Umbilical cord (tissue), 2 donors: Measurements from ENCODE around the gene ZFP91. TPM values are rescaled to one million over a fixed set of nuclear protein-coding genes. Genes with fewer than 3 reads are reported as not detected.
A peak's percentile ranks its signal among the peaks of the same experiment; 100 is the strongest.

Experiments used
- DNase-seq: peaks from one replicate; pipeline ENCODE4 v3.0.0-alpha.2; 2015; ENCODE audit warnings: low spot score
- total RNA-seq: library from RNA; depleted of rRNA; stranded (reverse); fragments of >200 nt; gene quantifications from one replicate; pipeline ENCODE4 v1.2.3, GENCODE V29; 2014; ENCODE audit warnings: low replicate concordance; ENCODE audit not compliant: insufficient read depth

The ZFP91 gene
- total RNA-seq, 1 donor from 2014 or later = 36.8 TPM

DNA sequence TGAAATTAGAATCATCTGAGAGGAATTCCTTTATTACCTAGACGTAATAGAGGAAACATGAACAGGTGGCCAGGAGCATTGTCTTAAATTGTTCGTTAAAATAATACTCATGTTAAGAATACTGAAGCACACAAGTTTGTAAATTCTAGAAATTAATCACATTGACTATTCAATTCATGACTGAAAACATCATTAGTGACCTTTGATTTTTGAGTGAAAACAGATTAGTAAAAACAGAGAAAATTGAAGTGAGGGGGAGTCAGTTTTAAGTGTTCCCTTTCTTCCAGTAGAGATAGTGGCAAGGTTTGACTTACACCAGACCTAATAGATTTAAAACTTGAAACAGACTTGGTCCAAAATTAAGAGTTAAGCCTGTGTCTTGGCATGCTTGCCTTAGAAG, 1.4 kb downstream of the ZFP91 start:
- DNase-seq = no peak

DNA sequence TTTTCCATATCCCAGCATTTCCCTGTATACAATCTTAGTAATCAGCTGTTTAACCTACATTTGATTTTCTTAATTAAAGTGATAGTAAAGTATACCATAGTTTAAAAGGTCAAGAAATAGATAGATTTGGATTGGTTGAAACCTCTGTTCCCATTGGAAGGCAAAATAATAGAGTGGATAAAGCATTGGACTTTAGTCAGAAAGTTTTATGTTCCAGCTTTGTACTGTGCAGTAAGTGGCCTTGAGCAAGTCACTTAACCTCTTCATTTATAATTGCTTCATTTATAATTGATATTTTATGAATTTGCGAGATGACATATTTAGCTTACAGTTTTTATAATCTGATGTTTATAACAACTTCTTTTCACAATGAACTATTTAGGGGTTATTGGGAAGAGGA, 3.6 kb downstream of the ZFP91 start:
- no peak for DNase-seq

DNA sequence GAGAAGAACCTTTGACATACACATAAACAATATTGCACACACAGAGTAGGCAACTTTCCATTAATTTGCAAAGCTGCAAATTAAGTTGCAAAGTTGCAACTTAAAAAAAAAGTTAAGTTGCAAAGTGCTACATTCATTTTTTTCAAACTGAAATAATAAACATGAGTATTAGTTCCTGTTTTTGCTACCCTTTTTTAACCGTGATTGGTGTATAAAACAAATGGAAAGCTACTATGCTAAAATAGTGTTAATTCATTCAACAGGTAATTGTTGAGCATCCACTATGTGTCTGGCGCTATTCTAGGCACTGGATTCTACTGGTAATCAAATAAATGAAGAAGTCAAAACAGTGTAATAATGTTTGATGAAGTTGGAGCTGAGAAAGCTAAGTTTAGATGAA, 8.1 kb downstream of the ZFP91 start:
- no peak for DNase-seq

DNA sequence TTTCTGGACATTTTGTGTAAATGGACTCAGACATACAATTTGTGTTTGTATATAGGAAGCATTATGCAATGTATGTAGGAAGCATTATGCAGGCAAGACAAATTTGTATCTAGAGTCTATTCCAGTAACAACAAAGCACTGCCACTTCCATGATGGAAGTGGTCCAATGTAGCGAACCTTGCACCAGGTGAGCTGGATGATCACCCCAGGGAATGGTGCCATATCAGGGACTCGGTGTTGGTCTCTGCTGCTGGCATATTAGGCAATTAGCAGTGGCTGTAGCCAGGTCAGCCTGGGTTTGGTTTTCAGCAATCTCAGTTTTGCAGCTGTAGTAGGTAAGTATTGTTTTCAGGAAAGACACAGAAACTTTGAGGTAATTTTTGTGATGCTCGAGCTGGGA, 12.8 kb downstream of the ZFP91 start:
- no peak for DNase-seq

DNA sequence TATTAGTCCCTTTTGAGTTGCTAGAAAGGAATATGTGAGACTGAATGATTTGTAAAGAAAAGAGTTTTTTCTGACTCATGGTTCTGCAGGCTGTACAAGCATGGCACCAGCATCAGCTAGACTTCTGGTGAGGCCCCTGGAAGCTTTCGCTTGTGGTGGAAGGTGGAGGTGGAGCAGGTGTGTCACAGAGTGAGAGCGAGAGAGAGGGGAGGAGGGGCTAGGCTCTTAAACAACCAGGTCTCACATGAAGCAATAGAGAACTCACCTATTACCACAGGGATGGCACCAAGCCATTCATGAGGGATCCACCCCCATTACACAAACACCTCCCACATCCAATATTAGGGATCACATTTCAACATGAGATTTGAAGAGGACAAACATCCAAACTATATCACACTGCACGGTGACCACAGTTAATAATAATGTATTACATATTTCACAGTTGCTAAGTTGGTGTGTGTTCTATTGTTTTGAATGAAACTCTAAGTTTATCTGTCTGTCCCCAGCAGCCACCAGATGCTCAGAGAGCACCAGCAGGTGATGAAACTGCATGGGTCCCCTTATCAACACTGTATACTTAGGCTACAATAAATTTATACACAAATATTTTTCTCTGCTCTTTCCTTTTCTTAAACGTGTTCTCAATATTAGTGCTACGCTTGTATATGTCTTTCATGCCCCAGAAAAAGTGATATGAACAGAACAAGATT, 14.1 kb downstream of the ZFP91 start:
- no peak for DNase-seq

DNA sequence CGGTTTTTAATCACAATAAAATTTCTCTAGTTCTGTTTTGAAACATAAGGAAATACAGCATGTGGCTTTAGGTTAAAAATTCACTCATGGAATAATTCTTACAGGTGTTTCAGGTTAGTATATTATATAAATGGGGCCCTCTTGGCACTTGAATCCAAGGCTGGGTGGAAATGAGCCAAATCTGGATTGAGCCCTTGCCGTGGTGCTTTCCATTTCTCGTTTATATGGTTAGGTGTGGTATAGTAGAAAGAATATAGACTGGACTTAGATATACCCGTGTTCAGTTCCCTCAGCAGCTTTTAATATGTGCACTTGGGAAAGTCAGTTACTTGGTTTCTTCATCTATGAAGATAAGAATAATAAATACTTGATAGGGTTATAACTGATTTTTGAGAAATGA, 16.0 kb downstream of the ZFP91 start:
- DNase-seq = no peak

DNA sequence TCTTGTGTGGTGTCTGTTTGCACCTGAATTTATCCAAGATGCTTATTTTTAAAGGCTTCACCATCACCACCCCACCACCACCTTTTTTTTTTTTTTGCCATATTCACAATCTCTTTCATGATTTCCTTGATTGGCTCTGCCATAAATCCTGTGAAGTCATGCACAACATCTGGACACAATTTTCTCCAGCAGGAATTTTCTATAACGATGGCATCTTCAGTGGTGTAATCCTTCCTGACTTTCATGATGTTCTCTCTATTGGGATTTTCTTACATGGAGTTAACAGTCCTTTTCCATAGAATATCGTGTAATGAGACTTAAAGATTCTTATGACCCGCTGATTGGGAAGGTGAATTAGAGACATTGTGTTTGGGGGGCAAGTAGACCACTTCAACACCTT, 17.8 kb downstream of the ZFP91 start:
- no peak for DNase-seq

DNA sequence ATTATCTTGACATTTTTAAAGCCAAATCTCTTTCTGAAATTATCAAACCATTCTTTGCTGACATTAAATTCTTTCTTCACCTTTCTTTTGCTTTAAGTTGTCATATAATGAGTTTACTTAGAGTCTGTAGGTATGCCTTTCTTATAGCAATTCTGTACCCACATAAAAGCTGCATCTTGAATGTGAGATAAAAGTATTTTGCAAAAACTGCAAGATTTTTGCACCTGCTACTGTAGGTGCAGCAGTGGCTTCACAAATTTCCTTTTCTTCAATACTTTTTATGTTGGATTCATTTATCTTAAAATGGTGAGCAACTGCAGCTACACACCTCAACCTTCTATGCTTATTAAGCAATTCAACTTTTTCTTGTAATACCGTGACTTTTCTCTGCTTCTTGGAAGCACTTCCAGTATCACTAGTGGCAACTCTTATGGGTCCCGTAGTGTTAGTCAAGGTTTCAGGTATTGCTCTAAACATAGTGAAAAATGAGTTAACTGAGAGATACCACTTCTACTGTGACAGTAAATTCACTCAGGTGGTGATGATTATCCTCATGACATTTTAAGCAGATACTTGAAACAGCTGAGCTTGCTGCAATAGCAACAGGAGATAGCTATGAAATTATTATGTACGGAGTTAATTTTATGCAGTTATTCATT, 18.8 kb downstream of the ZFP91 start:
- DNase-seq = no peak

DNA sequence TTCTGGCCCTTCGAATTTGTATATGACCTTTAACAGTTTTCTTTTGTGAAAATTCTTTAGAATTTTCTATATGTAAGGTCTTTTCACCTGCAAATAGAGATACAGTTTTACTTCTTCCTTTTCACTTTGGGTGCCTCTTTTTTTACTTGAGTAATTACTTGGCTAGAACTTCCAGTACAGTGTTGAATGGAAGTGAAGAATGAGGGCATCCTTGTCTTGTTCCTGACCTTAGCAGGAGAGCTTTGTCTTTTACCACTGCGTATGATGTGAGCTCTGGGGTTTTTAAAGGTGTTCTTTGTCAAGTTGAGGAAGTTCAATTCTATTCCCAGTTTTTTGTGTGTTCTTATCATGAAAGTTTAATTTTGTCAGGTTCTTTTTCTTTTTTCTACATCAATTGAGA, 21.6 kb downstream of the ZFP91 start:
- no peak for DNase-seq

DNA sequence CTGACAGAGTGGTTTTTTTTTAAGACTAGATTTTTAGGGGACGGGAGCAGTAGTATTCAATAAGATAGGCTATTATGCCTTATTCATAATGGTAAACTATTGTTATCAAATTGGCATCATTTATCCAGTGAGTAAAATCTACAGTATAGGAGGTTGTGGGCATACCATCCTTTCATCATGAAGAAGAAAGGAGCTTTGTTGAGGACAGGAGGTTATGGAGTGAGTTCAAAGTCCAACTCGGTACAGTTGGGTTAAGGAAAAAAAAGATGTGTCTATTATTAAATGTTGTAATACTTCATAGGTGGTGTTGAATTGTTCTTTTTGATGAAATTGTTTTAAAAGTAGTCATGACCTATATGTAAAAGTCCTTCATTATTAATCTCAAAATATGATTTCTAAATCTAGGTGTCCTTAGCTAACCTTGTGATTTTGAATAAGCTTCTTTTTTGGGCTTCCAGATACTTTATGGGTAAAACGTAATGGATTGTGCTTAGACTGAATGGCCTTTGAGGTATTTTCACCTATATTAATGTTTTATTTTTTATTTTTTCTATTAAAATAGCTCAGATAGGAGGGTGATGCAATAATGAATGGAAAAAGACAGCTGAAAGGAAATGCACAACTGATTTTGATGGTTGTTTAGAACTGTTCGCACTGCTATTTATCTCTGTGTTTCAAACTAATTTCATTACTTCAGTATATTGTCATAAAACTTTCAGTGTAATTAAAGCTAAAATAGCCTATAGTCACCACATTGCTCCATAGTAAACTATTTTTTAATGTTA, 28.3 kb downstream of the ZFP91 start:
- no peak for DNase-seq

DNA sequence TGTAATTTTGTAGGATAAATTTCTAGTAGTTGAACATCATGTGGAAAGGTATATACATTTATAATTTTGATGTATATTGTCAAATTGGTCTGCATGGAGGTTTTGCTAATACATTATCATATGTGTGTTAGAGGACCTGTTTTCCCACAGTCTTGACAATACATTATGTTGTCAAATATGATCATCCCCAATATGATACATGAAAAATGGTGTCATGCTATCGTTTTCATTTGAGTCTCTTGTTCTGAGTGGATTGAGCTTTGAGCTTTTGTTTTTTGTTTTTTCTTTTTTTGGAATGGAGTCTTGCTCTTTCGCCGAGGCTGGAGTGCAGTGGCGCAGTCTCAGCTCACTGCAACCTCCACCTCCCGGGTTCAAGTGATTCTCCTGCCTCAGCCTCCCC, 29.5 kb downstream of the ZFP91 start:
- no peak for DNase-seq

DNA sequence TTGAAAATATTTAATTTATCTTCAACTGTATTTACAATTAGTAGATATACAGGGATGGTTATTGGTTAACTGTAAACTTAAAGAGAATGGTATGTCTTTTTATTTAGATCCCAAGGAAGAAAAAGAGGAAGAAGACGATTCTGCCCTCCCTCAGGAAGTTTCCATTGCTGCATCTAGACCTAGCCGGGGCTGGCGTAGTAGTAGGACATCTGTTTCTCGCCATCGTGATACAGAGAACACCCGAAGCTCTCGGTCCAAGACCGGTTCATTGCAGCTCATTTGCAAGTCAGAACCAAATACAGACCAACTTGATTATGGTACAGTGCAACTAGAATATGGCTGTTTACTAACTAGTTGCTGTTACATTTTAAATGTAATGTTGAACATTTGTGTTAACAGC, 30.9 kb downstream of the ZFP91 start:
- DNase-seq = no peak

DNA sequence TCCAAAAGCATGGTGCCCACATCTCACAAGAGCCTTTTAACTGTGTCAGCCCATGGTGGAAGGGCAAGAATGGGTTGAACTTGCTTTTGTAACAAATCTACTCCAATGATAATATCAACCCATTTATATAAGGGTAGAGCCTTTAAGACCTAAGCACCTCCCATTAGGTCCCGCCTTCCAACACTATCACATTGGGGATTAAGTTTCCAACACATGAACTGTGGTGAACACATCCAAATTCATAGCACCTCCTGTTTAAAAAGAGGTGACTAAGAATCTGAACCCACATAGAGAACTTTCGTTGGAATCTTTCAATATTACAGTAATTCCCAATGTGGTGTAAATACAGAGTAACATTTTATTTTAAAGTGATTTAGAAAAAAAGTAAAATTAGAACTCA, 34.4 kb downstream of the ZFP91 start:
- DNase-seq = no peak

DNA sequence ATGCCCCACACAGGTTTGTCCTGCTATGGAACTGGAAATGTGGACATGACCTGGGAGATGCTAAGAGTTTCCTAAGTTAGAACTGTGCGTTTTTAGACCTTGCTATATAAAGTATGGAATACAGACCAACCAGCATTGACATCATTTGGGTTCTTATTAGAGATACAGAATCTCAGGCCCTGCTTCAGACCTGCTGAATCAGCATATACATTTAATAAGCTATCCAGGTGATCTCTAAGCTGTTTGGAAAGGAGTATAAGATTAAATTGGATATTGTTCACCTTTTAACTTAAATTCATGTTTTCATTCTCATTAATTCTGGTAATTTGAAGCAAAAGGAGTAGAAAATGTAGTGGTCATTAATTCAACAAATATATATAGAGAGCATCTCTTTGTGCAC, 36.7 kb downstream of the ZFP91 start:
- no peak for DNase-seq

DNA sequence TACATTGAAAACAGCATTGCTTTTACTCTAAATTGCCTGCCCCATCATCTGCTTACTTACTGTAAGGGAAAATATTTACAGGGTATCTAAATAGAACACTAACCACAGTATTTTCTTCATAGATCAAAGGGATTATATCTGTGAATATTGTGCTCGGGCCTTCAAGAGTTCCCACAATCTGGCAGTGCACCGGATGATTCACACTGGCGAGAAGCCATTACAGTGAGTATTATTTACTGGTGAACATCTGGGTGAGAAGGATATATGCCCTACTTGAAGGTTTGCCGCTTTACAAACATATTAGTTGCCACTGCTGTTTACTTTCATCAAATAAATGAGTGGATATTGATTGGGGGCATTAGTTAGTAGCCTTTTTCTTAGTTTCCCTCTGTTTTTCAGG, 37.7 kb downstream of the ZFP91 start:
- peak; percentile 87 for DNase-seq

DNA sequence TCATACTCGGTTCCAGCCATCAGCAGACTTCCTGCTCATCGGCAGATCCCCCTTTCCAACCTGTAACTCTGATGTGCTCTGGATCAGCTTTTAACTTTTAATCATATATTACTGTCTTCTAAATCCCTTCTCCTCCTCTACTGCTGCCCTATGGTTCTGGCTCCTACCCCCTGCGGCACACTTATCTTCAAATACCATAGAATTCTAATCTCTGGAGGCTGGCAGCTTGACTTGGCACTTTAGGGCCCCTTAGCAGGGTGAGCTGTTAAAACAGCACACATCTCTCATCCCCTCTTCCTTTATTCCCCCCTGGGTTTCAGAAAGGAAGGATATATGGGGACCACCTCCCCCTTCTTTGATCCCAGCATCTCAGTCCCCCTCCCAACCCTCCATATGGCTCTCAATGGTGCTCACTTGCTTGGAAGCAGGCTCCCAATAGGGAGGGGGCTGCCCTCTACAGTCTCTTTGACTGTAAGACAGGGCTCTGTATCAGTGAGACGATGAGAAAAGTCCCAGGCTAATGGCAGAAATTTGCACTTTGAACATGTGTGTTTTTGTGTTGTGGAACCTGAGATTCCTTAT, 39.2 kb downstream of the ZFP91 start:
- no peak for DNase-seq

DNA sequence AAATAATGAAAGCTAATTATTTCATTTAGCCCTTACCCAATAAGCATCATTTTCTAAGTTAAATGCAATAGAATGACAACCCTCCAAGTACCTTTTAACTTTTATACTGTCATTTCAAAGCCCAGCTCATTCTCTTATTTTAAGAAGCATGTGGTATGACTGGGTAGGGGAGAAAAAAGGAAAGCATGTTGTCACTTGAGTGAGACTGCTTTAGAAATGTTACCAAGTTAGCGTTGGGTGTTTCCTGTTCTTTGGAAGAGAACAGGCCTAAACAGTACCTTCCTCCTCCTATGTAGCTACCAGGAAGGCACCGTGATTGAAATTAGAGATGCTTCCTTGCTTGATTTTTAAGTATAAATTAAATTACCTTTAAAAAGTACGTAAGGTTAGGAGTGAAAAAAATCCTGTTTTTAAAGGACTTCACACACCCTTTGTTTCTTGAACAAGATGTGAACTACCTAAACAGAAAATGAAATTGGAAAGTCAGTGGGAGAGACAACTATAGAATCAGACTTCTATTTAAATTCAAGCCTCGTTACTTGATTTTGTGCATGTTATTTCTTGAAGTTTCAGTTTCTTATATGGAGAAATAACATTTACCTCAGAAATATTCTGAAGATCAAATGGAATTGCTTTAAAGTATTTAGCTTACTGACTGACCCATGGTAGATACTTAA, 42.9 kb downstream of the ZFP91 start:
- DNase-seq = no peak

DNA sequence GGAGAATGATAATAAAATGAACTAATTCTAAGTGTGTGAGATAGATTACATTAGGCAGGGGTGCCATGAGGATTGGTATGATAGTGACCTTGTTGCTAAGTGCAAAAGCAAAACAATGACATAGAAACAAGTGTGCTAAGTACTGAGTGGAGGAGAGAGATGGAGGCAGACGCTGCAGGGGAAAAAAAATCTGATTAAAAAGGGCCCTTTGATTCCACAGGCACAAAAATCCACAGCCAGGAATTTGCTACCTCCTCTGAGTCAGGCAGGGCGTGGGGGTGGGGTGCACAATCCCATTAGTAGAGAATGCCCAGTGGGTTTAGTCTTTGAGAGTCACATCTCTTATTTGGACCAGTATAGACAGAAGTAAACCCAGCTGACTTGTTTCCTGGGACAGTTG, 43.5 kb downstream of the ZFP91 start, which contains the start of gene CNTF:
TSS of gene CNTF (plus strand) at position 322 of the 400 bp plus-strand sequence. CDS start 88 bp downstream, outside the sequence.
- DNase-seq = no peak

DNA sequence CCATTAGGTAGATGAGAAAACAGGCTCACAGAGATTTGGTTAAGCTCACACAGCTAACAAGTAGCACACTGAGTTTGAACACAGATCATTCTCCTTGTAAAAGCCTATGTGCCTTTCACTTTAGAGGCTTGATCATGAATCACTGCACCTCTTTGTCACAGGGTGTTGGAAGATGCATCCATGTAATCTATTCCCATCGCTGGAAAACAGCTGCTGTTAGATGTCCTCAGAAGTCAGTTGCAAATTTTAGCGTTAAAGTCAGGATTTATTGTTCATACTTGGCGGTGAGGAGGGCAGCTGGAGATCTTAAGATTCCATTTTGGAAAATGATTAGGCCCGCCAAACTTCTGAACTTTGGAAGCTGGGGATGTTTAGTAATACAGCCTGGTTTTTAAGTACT, 46.2 kb downstream of the ZFP91 start:
- no peak for DNase-seq

DNA sequence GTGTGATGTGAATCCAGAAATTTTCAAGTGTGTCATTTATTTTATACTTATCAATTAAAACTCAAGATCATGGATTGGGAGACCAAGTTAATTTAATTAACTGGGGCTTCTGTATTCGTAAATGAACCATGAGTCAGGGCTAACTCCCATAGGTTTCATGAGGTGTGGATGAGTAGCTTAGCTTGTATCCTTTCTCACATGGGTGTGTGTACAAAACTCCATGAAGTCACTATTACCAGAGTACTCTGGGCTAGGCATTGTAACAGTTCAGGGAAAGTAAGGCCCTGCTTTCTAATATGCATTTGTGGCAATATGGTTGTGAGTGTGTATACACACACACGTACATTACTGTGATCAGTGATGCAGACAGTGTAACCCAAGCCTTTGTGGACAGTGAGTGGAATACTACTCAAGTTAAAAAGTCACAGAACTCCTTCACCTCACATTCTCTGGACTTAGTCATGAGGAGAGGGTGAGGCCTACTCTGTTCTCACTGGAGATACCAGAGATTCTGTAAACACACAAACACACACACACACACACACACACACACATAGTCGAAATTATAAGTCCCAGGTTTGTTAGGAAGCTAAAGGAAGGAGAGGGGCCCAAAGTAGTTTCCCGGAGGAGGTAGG, 47.1 kb downstream of the ZFP91 start:
- no peak for DNase-seq

DNA sequence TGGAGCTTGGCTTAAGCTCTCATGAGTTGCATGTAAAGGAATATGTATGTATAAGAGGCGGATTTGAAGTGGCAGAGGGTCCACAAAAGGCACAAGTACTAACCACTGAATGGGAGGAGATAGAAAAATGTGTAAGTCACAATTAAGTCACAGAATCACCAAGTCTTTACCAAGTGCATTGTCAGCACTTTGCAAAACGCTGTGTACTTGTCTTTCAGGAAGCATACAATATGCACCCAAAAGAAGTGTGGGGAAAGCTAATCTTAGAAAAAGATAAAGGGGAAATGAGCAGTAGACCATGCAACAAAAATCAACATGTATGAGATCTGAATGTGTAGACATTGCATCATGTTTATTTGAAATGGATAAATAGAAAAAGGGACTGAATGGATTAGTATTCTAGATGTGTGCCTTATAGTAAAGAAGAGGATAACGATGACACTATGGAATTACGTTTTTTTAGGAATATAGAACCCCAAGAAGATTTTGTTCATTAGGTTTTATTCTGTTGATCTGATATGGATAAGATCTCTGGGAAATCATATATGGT, 48.1 kb downstream of the ZFP91 start:
- no peak for DNase-seq
